ENCODE data around the gene KDF1.

- TF ChIP-seq CTCF (IDR thresholded peaks at IDR 0.05 in 4 of 5, conservative IDR thresholded peaks at IDR 0.05 in 1 of 5) (no peak), POLR2A (IDR thresholded peaks at IDR 0.05) (no peak)
Measured at GRCh38 chr1:26991310-26992116, 31.2 kb upstream of the KDF1 start.

Measured in gastrocnemius medialis (tissue), 4 donors.